Panc1 (cell line): ENCODE measurements around the gene CCDC177.

Experiments
- CTCF ChIP-seq: fragments of 450-650 bp; IDR thresholded peaks from 2 replicates; pipeline ENCODE4 v1.5.1; 2017; ENCODE audit warnings: mild to moderate bottlenecking
- POLR2AphosphoS5 ChIP-seq: IDR thresholded peaks from 2 replicates; pipeline ENCODE4 v1.6.1; 2012; ENCODE audit warnings: mild to moderate bottlenecking, low read depth, low read length, moderate library complexity
- REST ChIP-seq, 2 experiments: IDR thresholded peaks; 2 replicates each; pipeline ENCODE4 v1.6.1; 2011 to 2012; ENCODE audit warnings: low read depth in 2 of 2, control low read depth in 1 of 2, low read length in 1 of 2, mild to moderate bottlenecking in 1 of 2, moderate library complexity in 1 of 2; ENCODE audit not compliant: insufficient read depth in 1 of 2
- TCF7L2 ChIP-seq: IDR thresholded peaks from 2 replicates; pipeline ENCODE4 v1.6.1; 2011; ENCODE audit warnings: mild to moderate bottlenecking, low read depth, low read length, inconsistent platforms

DNA sequence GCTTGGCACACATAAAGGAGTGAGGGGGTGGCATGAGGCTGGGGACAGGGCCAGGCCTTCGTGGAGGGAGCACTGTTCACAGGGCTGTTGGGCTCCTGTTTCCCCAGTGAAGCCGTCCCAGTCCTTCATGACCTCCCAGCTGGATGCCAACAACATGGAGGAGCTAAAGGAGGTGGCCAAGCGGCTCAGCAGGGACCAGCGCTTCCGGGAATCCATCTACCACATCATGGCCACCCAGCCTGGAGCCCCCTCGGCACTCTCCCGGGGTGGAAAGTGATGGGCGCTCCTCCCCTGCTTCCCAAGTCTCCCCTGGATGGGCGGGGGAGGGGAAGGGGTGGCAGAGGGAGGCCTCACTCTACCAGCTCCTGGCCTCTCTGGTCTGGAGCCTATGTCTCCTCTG, 46.5 kb downstream of the CCDC177 start:
- TF ChIP-seq CTCF (no peak), TCF7L2 (no peak), POLR2AphosphoS5 (no peak), REST (IDR thresholded peaks at IDR 0.05; ENCODE audit: insufficient read depth in 1 of 2, low read depth in 2 of 2, low read length in 1 of 2) (no peak)
